Breast epithelium (tissue), 4 donors: ENCODE results near the gene TFAP2E. TPM values are rescaled to one million over a fixed set of nuclear protein-coding genes. Genes with fewer than 3 reads are reported as not detected.

Experiments used
- DNase-seq, 2 donors: peaks; one replicate each; pipeline ENCODE4 v3.0.0-alpha.2; 2019; ENCODE audit warnings: low spot score in 2 of 2
- H3K27ac ChIP-seq, 2 donors: fragments of 200-600 bp; sonication (generic) in 1 of 2; one replicate each; pipeline ENCODE4 v1.5.1; 2016 to 2019; ENCODE audit warnings: mild to moderate bottlenecking in 1 of 2
- H3K27me3 ChIP-seq, 2 donors: fragments of 200-600 bp; sonication (generic) in 1 of 2; one replicate each; pipeline versions ENCODE4 v1.5.1 to v1.6.0; 2017 to 2019; ENCODE audit warnings: control low read depth in 1 of 2, mild to moderate bottlenecking in 1 of 2
- H3K36me3 ChIP-seq: fragments of 200-600 bp; one replicate; pipeline ENCODE4 v1.5.1; 2019
- H3K4me1 ChIP-seq, 2 donors: fragments of 200-600 bp; sonication (generic); one replicate each; pipeline ENCODE4 v1.5.1; 2016 to 2019; ENCODE audit warnings: control low read depth in 1 of 2
- H3K4me3 ChIP-seq, 3 donors: fragments of 200-600 bp; sonication (generic); 1 replicate in 2 of 3; 2 replicates in 1 of 3; pipeline ENCODE4 v1.5.1; 2016 to 2019; ENCODE audit warnings: mild to moderate bottlenecking in 3 of 3, moderate library complexity in 2 of 3
- H3K9me3 ChIP-seq, 2 donors: fragments of 200-600 bp; sonication (generic) in 1 of 2; one replicate each; pipeline ENCODE4 v1.5.1; 2016 to 2019; ENCODE audit warnings: control low read depth in 1 of 2
- POLR2A ChIP-seq: fragments of 450-650 bp; IDR thresholded peaks from one replicate; pipeline ENCODE4 v1.6.1; 2016; ENCODE audit warnings: antibody characterized with exemption, mild to moderate bottlenecking, moderate library complexity
- POLR2AphosphoS5 ChIP-seq, 3 donors: sonication (generic); formaldehyde crosslinking; IDR thresholded peaks; one replicate each; pipeline ENCODE4 v1.6.1; 2017; ENCODE audit warnings: antibody characterized with exemption in 3 of 3
- intact Hi-C: fragments of 100-400 bp; cut with DNase I; formaldehyde crosslinking; loops from one replicate; pipeline ENCODE4 v1.15.1; 2023; ENCODE audit warnings: low total_unique reads
- total RNA-seq, 3 donors: library from RNA; depleted of rRNA; stranded (reverse); fragments of >200 nt; gene quantifications; one replicate each; pipeline ENCODE4 v1.1.0, GENCODE V29; 2016
- TF ChIP-seq, protein P1 (sequence below), 3 donors: fragments of 450-650 bp; IDR thresholded peaks; one replicate each; pipeline ENCODE4 v1.5.1; 2016 to 2017; ENCODE audit warnings: antibody characterized with exemption in 3 of 3, mild to moderate bottlenecking in 3 of 3, moderate library complexity in 3 of 3

Gene TFAP2E
- total RNA-seq, 3 donors from 2014 or later = 0.44 to 2.6 (median 0.64) TPM

DNA sequence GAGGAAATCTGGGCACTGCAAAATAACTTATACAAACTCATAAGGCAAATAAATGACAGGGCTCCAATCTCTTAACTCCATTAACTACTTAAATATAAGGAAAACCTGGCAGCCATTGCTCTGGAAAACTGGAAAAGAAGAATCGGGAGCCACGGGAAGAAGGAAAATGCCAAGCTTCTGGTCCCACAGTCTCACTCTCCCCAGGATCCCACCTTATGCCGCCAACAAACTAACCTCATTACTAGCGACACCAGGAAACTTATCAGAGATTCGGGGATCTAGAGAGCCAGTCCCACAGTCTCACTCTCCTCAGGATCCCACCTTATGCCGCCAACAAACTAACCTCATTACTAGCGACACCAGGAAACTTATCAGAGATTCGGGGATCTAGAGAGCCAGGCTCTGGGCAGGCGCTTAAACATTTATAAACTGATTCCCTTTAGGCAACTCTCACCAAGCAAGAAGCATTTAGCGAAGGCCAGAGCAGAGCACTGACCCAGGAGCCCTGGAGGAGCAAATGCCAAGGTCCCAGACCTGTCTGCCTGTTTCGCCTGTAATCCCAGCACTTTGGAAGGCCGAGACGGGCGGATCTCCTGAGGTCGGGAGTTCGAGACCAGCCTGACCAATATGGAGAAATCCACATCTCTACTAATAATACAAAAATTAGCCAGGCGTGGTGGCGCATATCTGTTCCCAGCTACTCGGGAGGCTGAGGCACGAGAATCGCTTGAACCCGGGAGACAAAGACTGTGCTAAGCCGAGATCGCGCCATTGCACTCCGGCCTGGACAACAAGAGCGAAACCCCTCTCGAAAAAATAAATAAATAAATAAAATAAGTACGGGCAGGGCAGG is 67.5 kb downstream of the TFAP2E start:
- H3K27ac ChIP-seq = peak overlapping the region; percentile 93 to 94
- H3K9me3 ChIP-seq = no peaks in the 10 kb centered on the region
- no peak for DNase-seq
- H3K27me3 ChIP-seq = no peaks in the 10 kb centered on the region
- H3K4me1 ChIP-seq = peaks cover 6 to 11% of the 10 kb centered on the region in 2 donors
- TF ChIP-seq POLR2A = no peak
- no peak for TF ChIP-seq POLR2AphosphoS5 (IDR thresholded peaks at IDR 0.05)
- TF ChIP-seq, protein P1, sequence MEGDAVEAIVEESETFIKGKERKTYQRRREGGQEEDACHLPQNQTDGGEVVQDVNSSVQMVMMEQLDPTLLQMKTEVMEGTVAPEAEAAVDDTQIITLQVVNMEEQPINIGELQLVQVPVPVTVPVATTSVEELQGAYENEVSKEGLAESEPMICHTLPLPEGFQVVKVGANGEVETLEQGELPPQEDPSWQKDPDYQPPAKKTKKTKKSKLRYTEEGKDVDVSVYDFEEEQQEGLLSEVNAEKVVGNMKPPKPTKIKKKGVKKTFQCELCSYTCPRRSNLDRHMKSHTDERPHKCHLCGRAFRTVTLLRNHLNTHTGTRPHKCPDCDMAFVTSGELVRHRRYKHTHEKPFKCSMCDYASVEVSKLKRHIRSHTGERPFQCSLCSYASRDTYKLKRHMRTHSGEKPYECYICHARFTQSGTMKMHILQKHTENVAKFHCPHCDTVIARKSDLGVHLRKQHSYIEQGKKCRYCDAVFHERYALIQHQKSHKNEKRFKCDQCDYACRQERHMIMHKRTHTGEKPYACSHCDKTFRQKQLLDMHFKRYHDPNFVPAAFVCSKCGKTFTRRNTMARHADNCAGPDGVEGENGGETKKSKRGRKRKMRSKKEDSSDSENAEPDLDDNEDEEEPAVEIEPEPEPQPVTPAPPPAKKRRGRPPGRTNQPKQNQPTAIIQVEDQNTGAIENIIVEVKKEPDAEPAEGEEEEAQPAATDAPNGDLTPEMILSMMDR (IDR thresholded peaks at IDR 0.05) = no peak
- intact Hi-C loops = no loop called here
- H3K36me3 ChIP-seq = no peaks in the 10 kb centered on the region
- H3K4me3 ChIP-seq = peak overlapping the region; percentile 88 to 92 (median 91)

DNA sequence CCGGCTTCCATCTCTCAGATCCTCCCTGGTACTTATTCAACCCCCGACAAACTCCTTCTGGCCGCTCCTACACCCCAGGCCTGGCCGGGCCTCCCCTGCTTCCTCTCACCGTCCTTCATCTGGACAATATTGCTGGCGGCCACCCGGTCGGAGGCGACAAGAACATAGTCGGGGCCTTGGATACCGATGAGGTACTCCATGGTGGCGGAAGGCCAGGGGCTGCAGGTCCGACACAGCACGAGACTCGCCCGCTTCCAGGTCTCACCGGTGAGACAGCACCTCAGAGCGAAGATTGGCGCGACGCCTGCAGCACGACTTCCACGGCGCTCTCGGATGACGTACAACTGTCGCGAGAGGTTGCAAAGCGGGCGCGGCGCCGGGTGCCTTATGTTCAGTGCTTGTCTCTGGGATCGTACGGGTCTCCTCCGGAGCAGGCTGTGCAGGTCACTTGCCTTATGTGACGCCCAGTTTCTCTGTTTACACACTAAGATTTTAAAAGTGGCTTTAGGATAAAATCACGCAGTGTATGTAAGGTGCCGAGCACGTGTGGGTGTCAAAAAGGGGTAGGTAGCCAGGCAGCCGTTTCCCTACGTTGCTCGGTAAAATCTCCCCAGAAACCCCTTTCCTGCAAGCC is 68.2 kb downstream of the TFAP2E start, which contains the start of gene PSMB2:
PSMB2 (minus strand) TSS at position 294 of the 634 bp plus-strand sequence; CDS start at position 200, 94 bp downstream.
- Histone ChIP-seq H3K9me3 (no peaks in the 10 kb centered on the region), H3K4me3 (peak within 1 kb of the TSS; percentile 88 to 92 (median 91)), H3K36me3 (no peaks in the 10 kb centered on the region), H3K27me3 (no peaks in the 10 kb centered on the region), H3K4me1 (peaks cover 6 to 11% of the 10 kb centered on the region in 2 donors), H3K27ac (peak within 1 kb of the TSS; percentile 93 to 94)
- peak; percentile 95 to 97 for DNase-seq
- TF ChIP-seq, protein P1 (IDR thresholded peaks at IDR 0.05) = no peak
- TF ChIP-seq POLR2AphosphoS5 (IDR thresholded peaks at IDR 0.05) = peak; percentile 92 to 96 (median 93)
- peak; percentile 62 for TF ChIP-seq POLR2A
- intact Hi-C loops = no loop called here

DNA sequence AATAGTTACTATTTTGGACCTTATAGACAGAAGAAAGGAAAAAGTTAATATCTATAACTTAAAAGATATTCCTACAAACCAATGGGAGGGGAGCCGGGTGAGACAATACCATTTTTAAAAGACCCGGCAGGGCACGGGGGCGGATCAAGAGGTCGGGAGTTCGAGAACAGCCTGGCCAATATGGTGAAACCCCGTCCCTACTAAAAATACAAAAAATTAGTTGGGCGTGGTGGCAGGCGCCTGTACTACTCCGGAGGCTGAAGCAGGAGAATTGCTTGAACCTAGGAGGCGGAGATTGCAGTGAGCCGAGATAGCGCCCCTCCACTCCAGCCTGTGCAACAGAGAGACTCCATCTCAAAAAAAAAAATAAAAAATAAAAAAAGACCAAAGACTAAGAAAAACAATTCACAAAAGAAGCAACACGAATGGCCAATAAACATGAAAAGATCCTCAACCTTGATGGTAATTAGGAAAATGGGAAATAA is 69.4 kb downstream of the TFAP2E start:
- DNase-seq = no peak
- no peak for TF ChIP-seq POLR2AphosphoS5 (IDR thresholded peaks at IDR 0.05)
- no peak for TF ChIP-seq POLR2A
- TF ChIP-seq, protein P1 (IDR thresholded peaks at IDR 0.05) = no peak
- Histone ChIP-seq H3K36me3 (no peaks in the 10 kb centered on the region), H3K9me3 (no peaks in the 10 kb centered on the region), H3K27me3 (no peaks in the 10 kb centered on the region), H3K4me3 (peak overlapping the region; percentile 88 to 92 (median 91)), H3K4me1 (peaks cover 6 to 11% of the 10 kb centered on the region in 2 donors), H3K27ac (peak overlapping the region in 1 of 2 donors; percentile 94)
- intact Hi-C loops = no loop called here

DNA sequence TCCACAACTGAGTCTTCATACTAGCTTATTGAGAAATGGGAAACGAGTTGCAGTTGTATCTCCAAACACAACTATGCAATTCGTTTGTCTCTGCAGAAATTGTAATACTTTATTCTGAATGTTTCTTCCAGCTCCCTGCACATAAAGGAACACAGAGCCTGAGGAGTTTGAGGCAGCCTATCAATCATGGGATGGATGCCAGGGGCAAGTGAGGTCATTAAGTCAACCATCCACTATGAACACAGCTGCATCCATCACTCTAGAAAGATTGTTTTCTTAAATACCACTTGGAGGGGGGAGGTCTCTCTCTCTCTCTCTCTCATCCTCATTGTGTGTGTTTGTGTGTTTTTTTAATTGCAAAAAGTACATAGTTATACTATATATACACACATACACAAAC is 71.1 kb downstream of the TFAP2E start:
- intact Hi-C loops = no loop called here
- Histone ChIP-seq H3K27ac (no peak overlapping the region), H3K36me3 (no peaks in the 10 kb centered on the region), H3K27me3 (no peaks in the 10 kb centered on the region), H3K4me1 (peaks cover 0 to 11% of the 10 kb centered on the region in 2 donors), H3K9me3 (no peaks in the 10 kb centered on the region), H3K4me3 (no peak overlapping the region)
- TF ChIP-seq POLR2AphosphoS5 (IDR thresholded peaks at IDR 0.05) (no peak), POLR2A (no peak)
- TF ChIP-seq, protein P1 (IDR thresholded peaks at IDR 0.05) = no peak
- no peak for DNase-seq

Other genes starting within 250 kb of the TFAP2E start
- gene KIAA0319L, start 15.9 kb upstream of the TFAP2E start, total RNA-seq = 100 to 1,000 TPM in 2 of 3 donors, 10 to 100 TPM in 1; 49.0 to 104 (median 103) TPM
- gene NCDN, start 15.5 kb upstream of the TFAP2E start, total RNA-seq = 10 to 100 TPM in 2 of 3 donors, 1 to 10 TPM in 1; 9.9 to 22.3 (median 16.2) TPM
- gene PSMB2, start 68.2 kb downstream of the TFAP2E start, total RNA-seq = 10 to 100 TPM; 26.7 to 31.8 (median 31.5) TPM
- 10 to 100 TPM in 2 of 3 donors, 1 to 10 TPM in 1; 8.2 to 16.0 (median 13.1) TPM for gene C1orf216, start 145.6 kb downstream of the TFAP2E start, total RNA-seq
- under 1 TPM; 0.15 to 0.48 (median 0.33) TPM for gene CLSPN, start 196.7 kb downstream of the TFAP2E start, total RNA-seq
- 10 to 100 TPM; 20.0 to 27.4 (median 22.4) TPM for gene AGO4, start 234.7 kb downstream of the TFAP2E start, total RNA-seq